GM19043 (cell line): ENCODE results near the gene STATH.
"Not testable (repeated sequence)": the region's sequence is repeated elsewhere in the genome, so short reads cannot be mapped to it uniquely, and the experiment has no call there.

Experiments
- ATAC-seq: cut with Tn5 transposase; IDR thresholded peaks from one replicate; pipeline ENCODE4 v1.9.1; 2021; ENCODE audit warnings: low read depth; ENCODE audit not compliant: unreplicated experiment

The STATH gene, protein sequence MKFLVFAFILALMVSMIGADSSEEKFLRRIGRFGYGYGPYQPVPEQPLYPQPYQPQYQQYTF

DNA sequence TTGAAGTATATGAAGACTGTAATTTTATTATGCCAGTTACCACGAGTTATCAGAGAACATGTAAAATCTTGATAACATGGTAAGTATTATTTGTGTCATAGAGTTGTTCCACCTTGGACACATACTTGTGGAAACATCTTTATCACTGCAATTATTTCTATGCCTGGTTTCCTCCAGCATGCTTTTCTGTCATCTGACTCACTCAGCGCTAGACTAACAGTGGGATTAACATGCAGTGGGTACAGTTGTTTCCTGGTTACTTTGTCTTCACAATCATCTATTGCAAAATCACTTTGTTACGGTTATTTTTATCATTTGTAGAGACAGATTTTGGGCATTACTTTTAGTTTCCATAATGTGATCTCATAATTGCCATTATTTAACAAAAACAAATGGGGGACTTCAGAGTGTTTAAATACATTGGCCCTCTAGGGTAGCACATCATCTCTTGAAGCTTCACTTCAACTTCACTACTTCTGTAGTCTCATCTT is at the start of gene STATH:
Gene STATH (plus strand): TSS at position 441 of the 491 bp plus-strand sequence. CDS start 2,472 bp downstream, outside the sequence.
- ATAC-seq, result no peak

DNA sequence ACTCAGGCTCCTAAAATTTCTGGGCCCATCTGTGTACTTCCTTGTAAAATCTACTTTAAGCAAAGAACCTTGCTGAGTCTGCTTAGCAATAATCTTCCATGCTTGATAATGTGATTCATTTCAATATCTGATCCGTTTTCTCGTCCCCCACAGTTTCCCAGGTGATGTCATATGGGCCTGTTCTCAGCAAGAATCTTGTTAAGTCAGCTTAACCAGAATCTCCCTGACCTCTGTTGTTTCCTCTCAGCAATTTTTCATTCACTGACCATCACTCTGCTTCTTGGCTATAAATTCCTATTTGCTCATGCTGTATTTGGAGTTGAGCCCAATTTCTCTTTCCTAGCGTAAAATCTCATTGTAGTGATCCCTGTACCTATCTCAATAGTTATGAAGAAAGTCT is 44.2 kb upstream of the STATH start:
- ATAC-seq, result no peak

DNA sequence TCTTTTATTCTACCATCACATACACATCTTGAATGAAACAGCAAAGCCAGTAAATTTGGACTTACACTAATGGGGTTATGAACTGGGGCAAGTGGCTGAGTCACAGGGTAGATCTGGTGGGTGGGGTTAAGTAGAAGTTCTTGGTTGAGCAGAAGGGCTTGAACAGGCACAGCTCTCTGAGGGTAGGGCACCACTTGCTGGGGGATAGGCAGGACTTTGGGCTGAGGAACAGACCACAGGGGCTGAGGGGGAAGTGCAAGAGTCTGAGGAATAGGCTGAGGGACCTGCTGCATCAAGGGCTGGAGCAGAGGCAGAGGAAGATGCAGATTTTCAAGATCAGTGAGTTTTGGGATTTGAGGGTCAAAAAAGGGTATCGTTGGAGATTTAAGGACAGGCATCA is 38.6 kb upstream of the STATH start:
- no peak for ATAC-seq

DNA sequence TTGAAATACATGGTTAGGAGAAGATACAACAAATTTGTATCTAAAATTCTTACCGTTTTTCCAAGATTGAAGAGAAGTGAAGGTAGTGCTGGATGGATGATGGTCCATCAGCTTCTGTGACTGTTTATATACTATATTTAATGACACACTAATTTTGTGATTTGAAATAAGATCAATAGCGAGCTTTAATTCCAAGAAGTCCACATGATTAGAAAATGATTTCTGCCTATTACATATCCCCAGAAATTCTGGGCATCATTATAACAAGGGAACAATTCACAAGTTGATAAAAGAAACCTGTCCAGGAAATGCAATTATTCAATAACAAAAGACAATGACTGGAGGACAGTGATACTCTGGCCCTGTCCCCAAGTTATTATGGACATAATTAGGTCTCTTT is 30.1 kb upstream of the STATH start, which contains the start of gene CSN2:
Gene CSN2 (minus strand): TSS at position 101 of the 400 bp plus-strand sequence. CDS start 4,733 bp downstream, outside the sequence.
- ATAC-seq, result no peak

DNA sequence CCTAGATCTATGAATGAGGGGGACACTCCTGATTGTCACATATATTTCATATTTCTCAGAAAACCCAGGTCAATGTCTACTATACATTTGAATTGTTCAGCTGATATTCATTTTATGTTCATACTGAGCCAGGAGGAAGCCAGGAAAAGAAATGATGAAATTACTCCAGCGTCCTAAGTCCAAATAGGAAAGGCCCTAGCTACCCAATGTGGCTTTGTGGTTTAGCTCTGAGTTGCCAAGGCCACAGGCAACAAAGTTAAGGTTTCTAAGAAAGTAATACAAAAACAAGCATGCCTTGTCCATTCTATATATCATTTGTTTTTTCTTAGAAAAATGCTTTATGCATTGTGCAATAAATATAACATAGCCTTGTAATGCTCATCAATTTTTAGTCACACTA is 25.7 kb upstream of the STATH start:
- no peak for ATAC-seq

DNA sequence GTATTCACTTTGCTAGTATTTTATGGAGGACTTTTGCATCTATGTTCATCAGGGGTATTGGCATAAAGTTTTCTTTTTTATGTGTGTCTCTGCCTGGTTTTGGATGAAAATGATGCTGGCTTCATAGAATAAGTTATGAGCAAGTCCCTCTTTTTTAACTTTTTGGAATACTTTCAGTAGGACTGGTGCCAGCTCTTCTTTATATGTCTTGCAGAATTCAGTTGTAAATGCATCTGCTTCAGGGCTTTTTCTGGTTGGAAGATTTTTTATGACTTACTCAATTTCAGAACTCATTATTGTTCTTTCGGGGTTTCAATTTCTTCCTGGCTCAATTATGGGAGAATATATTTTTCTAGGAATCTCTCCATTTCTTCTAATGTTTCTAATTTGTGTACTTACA is 21.1 kb upstream of the STATH start:
- no peak for ATAC-seq

DNA sequence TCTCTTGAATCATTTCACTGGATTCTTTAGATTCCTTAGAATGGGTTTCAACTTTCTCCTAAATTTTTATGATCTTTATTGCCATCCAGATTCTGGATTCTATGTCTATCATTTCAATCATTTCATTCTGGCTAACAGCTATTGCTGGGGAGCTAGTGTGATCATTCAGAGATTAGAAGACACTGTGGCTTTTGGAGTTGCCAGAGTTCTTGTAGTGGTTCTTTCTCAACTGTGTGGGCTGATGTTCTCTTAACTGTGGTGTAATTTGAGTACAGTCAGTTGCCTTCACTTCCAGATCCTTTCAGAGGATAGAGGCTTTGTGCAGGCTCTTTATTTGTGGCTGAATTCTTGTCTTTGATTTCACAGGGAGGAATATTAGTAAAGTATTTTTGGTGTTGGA is 18.2 kb upstream of the STATH start:
- ATAC-seq, result no peak

DNA sequence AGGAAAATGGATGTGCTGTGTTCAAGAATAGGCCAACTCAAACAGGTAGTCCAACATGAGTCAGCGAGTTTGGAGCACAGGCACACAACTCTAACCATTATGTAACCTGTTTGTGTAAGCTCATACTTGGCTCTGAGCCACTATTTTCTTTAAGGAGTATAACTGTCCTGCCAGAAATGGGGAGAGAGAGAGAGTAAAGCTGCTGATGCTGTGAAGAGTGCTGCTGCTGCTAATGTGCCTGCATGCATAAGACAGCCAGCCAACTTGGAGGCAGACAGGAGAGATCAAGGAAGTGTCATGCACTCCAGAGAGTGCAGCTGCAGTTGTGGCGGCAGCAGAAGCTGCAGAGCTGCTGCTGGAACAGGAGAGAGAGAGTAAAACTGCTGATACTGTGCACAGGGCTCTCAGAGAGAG is 11.7 kb upstream of the STATH start:
- ATAC-seq, result no peak

DNA sequence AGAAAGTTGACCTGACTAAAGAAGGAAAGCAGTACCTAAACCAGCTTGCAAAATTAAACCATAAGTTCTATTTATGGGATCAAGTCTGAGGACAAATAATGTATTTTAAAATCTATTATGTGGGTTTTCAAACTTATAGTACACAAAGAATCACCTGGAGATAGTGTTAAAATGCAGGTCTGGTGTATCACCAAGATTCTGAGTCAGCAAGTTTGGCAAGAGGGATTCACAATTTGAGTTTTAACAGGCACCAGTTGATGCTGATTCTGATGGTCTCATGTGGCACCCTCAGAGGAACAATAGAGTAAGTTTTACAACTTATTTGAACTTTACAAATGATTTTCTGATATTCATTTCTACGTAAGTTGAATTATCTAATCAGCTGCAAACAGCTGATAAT is 9.1 kb upstream of the STATH start:
- ATAC-seq, result no peak

DNA sequence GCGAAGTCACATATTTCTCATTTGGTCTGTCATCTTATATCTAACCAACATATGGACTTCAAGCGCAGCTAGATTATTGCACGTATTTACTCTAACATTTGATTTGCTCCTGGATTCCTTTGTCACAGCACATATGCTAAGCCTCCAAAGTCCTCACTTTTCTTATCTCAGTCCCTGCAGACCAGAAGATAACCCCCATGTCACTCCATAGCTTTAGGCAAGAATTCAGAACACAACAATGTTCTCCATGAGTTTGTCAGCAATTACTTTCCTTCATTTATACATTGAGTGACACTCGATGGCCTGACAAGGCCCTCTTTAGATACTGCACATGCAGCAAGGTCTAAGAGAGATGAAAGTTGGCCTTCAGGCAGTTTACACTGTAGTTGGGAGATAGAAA is 4.8 kb upstream of the STATH start:
- no peak for ATAC-seq

DNA sequence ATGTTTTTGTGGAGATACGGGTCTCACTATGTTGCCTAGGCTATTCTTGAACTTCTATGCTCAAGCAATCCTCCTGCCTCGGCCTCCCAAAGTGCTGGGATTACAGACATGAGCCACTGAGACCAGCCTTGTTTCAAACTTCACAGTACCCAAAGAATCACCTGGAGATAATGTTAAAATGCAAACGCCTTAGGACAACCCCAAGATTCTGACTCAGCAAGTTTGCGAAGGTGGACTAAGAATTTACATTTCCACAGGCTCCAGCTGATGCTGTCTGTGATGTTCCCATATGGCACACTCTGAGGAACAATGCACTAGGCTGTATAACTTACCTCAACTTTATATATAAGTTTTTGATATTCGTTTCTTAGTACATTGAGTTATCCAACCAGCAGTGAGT is 984 bp upstream of the STATH start:
- ATAC-seq, result no peak

DNA sequence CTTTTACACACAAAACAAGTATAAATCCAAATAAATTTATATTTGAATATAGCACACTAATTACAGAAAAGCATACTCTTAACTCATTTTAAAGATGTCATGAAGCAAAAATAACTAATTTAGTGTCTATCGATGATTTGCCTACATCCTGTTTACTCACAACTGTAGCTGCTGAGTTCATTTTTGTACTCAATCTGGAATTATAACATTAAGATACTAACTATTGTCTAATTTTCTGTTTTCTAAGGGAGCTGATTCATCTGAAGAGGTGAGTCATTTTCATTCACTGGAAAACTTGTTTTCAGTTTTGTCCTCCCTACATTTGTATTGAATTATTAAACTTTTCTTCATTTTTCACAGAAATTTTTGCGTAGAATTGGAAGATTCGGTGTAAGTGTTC is 3.7 kb downstream of the STATH start:
- no peak for ATAC-seq

DNA sequence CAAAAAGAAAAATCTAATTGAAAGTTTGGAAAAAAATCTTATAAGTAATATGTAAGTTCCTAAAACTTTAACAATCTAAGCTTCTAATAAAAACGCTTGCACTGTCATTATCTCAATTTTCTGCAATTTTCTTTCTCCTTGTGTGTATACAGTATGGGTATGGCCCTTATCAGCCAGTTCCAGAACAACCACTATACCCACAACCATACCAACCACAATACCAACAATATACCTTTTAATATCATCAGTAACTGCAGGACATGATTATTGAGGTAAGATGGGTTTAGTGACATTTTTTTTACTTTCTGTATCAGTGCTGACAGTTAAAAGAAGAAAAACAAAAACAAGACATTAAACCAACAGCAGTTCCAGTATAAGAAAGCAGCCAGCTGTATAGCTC is 4.9 kb downstream of the STATH start:
- no peak for ATAC-seq

DNA sequence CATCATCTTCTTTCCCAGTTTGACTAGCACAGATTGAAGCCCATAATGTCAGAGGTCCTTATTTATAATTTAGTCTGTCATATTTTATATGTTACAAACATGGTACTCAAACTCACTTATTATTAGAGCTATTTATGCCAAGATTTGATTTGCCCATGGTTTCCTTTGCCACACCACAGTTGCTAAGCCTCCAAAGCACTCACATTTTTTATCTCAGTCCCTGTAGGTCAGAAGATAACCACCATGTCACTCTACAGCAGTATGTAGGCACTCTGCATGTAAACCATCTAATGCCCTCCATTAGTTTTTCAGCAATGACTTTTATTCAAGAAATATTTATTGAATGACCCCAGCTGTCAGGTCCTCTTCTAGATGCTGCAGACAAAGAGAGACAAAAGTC is 6.7 kb downstream of the STATH start:
- no peak for ATAC-seq

DNA sequence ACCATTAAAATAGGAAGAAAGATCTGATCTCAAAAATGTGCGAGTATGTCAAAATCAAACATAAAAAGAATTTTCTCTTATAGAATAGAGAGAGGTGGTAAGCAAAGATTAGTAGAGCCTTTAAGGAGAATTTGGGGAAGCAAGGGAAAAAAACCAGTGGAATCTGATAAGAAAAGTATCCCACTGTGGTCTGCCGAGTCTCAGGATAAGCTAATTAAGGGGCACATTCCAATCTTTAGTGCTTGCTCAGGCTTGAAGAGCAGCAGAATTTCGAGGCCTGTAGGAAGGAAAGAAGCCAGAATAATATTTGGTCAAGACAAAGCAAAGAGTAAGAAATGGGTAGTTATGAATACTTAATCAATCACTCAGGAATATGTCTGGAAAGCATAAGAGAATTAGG is 13.0 kb downstream of the STATH start:
- ATAC-seq, result no peak

DNA sequence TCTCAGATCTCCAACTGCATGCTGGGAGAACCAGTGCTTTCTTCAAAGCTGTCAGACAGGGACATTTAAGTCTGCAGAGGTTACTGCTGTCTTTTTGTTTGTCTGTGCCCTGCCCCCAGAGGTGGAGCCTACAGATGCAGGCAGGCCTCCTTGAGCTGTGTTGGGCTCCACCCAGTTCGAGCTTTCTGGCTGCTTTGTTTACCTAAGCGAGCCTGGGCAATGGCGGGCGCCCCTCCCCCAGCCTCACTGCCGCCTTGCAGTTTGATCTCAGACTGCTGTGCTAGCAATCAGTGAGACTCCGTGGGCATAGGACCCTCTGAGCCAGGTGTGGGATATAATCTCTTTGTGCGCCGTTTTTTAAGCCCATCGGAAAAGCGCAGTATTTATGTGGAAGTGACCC is 23.2 kb downstream of the STATH start:
- ATAC-seq, result not testable (repeated sequence)

DNA sequence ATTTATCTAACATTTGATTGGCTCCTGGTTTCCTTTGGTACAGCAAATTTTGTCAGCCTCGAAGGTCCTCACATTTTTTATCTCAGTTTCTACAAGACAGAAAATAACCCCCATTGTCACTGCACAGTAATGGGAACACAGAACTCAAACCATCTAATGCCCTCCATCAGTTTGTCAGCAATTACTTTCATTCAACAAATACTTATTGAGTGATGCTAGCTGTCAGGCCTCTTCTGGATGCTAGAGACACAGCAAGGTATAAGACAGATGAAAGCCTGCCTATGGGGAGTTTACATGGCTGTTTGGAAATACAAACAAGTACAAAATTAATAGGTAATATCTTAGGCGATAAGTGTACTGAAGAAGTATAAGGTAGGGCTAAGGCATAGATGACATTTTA is 27.5 kb downstream of the STATH start:
- ATAC-seq, result no peak

DNA sequence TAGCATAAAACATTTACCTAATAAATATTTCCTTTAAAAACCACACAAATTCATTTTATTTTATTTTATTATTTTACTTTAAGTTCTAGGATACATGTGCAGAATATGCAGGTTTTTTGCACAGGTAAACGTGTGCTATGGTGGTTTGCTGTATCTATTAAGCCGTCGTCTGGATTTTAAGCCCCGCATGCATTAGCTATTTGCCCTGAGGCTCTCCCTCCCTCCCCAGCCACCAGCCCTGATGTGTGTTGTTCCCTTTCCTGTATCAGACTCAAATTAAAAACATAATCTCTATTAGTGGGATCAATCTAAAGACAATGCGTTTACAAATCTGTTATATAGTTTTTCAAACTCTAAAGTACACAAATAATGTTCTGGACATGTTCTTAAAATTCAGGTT is 31.2 kb downstream of the STATH start:
- no peak for ATAC-seq

DNA sequence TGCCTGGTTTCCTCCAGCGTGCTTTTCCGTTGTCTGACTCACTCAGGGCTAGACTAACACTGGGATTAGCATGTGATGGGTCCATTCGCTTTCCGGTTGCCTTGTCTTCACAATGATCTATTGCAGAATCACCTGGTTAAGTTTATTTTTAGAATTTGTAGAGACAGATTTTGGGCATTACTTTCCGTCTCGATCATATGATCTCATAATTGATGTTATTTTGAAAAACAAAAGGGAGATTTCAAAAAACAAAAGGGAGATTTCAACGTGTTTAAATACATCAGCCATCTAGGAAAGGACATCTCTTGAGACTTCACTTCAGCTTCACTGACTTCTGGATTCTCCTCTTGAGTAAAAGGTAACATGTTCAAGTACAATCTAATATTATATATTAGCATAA is 32.4 kb downstream of the STATH start, which contains the start of gene HTN3:
Gene HTN3 (plus strand): TSS at position 301 of the 400 bp plus-strand sequence. CDS start 2,282 bp downstream, outside the sequence.
- ATAC-seq, result not testable (repeated sequence)

DNA sequence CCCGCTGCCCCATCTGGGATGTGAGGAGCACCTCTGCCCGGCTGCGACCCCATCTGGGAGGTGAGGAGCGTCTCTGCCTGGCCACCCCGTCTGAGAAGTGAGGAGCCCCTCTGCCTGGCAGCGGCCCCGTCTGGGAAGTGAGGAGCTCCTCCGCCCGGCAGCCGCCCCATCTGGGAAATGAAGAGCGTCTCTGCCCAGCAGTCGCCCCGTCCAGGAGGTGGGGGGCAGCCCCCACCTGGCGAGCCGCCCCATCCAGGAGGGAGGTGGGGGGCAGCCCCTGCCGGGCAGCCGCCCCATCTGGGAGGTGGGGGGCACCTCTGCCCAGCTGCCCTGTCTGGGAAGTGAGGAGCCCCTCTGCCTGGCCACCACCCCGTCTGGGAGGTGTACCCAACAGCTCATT is 41.8 kb downstream of the STATH start:
- not testable (repeated sequence) for ATAC-seq

DNA sequence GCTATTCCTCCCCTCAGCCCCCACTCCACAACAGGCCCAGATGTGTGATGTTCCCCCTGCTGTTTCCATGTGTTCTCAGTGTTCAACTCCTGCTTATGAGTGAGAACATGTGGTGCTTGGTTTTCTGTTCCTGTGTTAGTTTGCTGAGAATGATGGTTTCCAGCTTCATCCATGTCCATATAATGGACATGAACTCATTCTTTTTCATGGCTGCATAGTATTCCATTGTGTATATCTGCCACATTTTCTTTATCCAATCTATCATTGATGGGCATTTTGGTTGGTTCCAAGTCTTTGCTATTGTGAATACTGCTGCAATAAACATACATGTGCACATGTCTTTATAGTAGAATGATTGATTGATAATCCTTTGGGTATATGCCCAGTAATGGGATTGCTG is 44.2 kb downstream of the STATH start:
- ATAC-seq, result not testable (repeated sequence)

DNA sequence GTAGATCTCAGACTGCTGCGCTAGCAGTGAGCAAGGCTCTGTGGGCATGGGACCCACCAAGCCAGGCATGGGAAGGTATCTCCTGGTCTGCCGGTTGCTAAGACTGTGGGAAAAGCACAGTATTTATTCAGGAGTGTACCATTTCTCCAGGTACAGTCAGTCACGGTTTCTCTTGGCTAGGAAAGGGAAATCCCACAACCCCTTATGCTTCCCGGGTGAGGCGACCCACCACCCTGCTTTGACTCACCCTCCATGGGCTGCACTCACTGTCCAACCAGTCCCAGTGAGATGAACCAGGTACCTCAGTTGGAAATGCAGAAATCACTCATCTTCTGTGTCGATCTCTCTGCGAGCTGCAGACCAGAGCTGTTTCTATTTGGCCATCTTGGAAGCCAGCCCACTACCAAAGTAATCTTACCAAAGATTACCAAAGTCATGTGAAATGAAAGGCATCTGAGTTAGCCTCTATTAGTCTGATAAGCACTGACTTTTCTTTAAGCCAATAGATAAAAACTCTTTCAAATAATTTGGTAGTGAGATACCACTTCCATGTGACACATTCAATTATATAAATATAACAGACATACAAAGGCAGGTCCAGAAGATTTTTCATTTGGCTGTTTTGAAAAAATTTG is 46.0 kb downstream of the STATH start:
- no peak for ATAC-seq
